ENCODE data around the gene ADSS2.
"Not testable (repeated sequence)": the region's sequence is repeated elsewhere in the genome, so short reads cannot be mapped to it uniquely, and the experiment has no call there.

ADSS2 gene

DNA sequence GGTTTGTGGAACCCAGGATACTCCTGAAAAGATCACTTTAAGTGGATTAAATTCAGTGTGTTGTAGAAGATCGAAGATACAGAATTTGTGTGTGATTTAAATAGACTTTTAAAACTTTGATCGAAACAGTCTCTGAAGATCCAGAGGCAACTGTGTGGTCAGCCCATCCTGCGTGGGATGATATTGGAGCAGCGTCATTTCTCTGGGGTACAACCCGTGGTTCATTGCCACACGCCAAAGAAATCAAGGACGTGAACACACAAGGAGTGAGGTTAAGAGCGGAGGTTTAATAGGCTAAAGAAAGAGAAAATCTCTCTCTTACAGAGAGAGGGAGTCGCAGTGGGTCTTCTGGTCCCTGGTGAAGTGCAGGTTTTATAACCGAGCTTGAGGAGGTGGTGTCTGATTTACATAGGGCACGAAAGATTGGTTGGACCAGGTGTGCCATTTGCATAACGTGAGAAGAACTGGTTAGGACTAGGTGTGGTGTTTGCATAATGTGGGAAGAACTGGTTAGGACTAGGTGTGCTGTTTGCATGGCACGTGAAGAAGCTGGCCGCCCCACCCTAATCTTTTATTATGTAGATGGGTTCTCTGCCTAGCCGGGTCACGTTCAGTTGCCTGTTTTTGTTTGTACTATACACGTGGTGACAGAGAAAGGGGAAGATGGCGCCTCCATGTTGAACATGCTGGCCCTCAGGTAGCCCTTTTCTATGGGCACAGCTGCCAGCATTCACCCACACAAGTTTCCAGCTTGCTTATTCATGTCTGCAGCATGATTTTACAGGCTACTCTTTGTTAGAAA lies 82.3 kb downstream of the ADSS2 start:
- H3K4me1 ChIP-seq (ENCODE audit: control insufficient read depth in 5 of 5, insufficient read depth in 5 of 5, low read length in 5 of 5), result no peaks in the 10 kb centered on the region

DNA sequence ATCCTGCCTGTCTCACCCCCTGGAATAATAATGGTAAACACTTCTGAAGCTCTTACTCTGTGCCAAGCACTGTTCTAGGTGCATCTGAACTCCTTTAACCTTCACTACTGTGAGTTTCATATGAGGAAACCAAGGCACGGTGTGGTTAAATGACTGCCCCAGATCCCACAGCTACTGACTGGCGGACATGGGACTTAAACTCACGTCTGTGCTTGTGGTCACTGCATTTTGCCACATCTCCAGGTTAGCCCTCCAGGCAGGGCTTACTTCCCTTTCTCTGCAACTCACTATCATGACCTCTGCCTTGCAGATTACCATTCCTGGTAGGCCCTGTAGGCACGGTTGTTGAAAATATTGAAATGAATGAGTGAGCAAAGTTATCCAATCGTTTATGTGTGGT lies 83.4 kb downstream of the ADSS2 start:
- no peak overlapping the region for H3K9ac ChIP-seq (ENCODE audit: low read length in 5 of 5)
- no peaks in the 10 kb centered on the region for H3K36me3 ChIP-seq (ENCODE audit: control insufficient read depth in 5 of 5, insufficient read depth in 5 of 5, low read length in 5 of 5)
- no peaks in the 10 kb centered on the region for H3K9me3 ChIP-seq (ENCODE audit: control insufficient read depth in 5 of 5, low read length in 5 of 5)
- no peaks in the 10 kb centered on the region for H3K27me3 ChIP-seq (ENCODE audit: control insufficient read depth in 5 of 5, insufficient read depth in 4 of 5, low read length in 5 of 5)
- H3K4me1 ChIP-seq (ENCODE audit: control insufficient read depth in 5 of 5, insufficient read depth in 5 of 5, low read length in 5 of 5), result no peaks in the 10 kb centered on the region
- no peak overlapping the region for H3K4me3 ChIP-seq (ENCODE audit: low read depth in 1 of 5, low read length in 5 of 5)
- H3K27ac ChIP-seq (ENCODE audit: low read depth, low read length), result no peak overlapping the region

More for the DNA sequence above, 82.3 kb downstream of the ADSS2 start:
- H3K27ac ChIP-seq (ENCODE audit: low read depth, low read length), result no peak overlapping the region
- H3K9ac ChIP-seq (ENCODE audit: low read length in 5 of 5), result no peak overlapping the region
- H3K4me3 ChIP-seq (ENCODE audit: low read depth in 1 of 5, low read length in 5 of 5), result no peak overlapping the region
- H3K27me3 ChIP-seq (ENCODE audit: control insufficient read depth in 5 of 5, insufficient read depth in 4 of 5, low read length in 5 of 5), result no peaks in the 10 kb centered on the region
- no peaks in the 10 kb centered on the region for H3K9me3 ChIP-seq (ENCODE audit: control insufficient read depth in 5 of 5, low read length in 5 of 5)
- no peaks in the 10 kb centered on the region for H3K36me3 ChIP-seq (ENCODE audit: control insufficient read depth in 5 of 5, insufficient read depth in 5 of 5, low read length in 5 of 5)

DNA sequence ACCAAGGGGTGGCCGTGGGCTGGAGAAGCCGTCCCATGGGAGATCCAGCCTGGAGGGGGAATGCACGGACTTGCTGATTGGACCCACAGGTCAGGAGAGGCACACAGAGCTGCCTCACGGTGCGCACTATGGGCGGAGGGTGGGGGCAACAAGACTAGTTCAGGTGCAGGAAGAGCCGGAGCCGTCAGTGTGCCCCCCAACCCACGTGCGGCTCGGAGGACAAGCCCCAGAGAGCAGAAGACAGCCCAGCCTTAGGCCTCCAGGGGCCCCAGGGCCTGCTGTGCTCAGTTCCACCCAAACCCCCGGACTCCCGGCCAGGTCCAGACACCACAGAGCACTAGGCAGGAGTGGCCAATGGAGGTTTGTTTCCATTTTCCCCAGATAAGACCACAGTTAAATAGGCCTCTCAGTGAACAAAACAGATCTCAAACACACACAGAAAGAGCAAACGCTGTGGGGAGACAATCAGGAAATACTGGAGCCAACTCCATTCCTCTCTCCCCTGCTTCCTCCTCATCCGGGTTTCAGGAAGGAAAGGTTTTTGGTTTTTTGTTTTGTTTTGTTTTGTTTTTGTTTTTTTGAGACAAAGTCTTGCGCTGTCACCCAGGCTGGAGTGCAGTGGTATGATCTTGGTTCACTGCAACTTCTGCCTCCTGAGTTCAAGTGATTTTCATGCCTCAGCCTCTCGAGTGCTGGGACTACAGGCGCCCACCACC lies 84.2 kb downstream of the ADSS2 start:
- H3K4me3 ChIP-seq (ENCODE audit: low read depth in 1 of 5, low read length in 5 of 5), result no peak overlapping the region
- H3K27me3 ChIP-seq (ENCODE audit: control insufficient read depth in 5 of 5, insufficient read depth in 4 of 5, low read length in 5 of 5), result no peaks in the 10 kb centered on the region
- no peaks in the 10 kb centered on the region for H3K4me1 ChIP-seq (ENCODE audit: control insufficient read depth in 5 of 5, insufficient read depth in 5 of 5, low read length in 5 of 5)
- H3K27ac ChIP-seq (ENCODE audit: low read depth, low read length), result no peak overlapping the region
- H3K36me3 ChIP-seq (ENCODE audit: control insufficient read depth in 5 of 5, insufficient read depth in 5 of 5, low read length in 5 of 5), result no peaks in the 10 kb centered on the region
- H3K9me3 ChIP-seq (ENCODE audit: control insufficient read depth in 5 of 5, low read length in 5 of 5), result no peaks in the 10 kb centered on the region
- H3K9ac ChIP-seq (ENCODE audit: low read length in 5 of 5), result no peak overlapping the region

DNA sequence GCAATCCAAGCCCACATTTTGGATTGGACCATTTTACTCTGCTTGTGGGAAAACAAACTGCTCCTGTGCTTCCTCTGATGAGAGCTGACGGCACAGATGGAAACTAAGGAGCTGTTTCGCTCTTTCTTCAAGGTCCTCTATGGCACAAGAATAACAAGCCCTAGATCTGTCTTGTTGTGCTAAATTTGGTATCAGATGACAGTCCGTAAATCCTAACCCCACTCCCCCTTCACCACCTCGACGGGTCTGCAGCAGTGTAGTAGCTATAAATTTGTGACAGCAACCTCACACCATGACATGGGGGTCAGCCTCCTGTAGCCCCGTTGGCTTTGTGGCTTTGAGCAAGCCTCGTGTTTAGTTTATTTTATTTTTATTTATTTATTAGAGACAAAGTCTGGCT lies 85.9 kb downstream of the ADSS2 start:
- Histone ChIP-seq H3K27me3 (ENCODE audit: control insufficient read depth in 5 of 5, insufficient read depth in 4 of 5, low read length in 5 of 5) (no peaks in the 10 kb centered on the region), H3K36me3 (ENCODE audit: control insufficient read depth in 5 of 5, insufficient read depth in 5 of 5, low read length in 5 of 5) (no peaks in the 10 kb centered on the region), H3K9me3 (ENCODE audit: control insufficient read depth in 5 of 5, low read length in 5 of 5) (no peaks in the 10 kb centered on the region), H3K4me3 (ENCODE audit: low read depth in 1 of 5, low read length in 5 of 5) (no peak overlapping the region), H3K4me1 (ENCODE audit: control insufficient read depth in 5 of 5, insufficient read depth in 5 of 5, low read length in 5 of 5) (peaks cover 0 to 2% (median 0%) of the 10 kb centered on the region in 5 donors), H3K9ac (ENCODE audit: low read length in 5 of 5) (no peak overlapping the region), H3K27ac (ENCODE audit: low read depth, low read length) (no peak overlapping the region)

DNA sequence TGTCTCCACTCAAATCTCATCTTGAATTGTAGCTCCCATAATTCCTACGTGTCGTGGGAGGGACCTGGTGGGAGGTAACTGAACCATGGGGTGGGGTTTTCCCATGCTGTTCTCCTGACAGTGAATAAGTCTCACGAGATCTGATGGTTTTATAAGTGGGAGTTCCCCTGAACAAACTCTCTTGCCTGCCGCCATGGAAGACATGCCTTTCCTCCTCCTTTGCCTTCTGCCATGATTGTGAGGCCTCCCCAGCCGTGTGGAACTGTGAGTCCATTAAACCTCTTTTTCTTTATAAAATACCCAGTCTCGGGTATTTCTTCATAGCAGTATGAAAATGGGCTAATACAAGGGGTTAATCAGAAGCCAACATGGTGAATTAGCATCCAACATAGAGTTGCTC lies 86.4 kb downstream of the ADSS2 start:
- not testable (repeated sequence) for H3K27ac ChIP-seq (ENCODE audit: low read depth, low read length); H3K9me3 ChIP-seq (ENCODE audit: control insufficient read depth in 5 of 5, low read length in 5 of 5); H3K4me1 ChIP-seq (ENCODE audit: control insufficient read depth in 5 of 5, insufficient read depth in 5 of 5, low read length in 5 of 5); H3K4me3 ChIP-seq (ENCODE audit: low read depth in 1 of 5, low read length in 5 of 5); H3K9ac ChIP-seq (ENCODE audit: low read length in 5 of 5); H3K36me3 ChIP-seq (ENCODE audit: control insufficient read depth in 5 of 5, insufficient read depth in 5 of 5, low read length in 5 of 5); H3K27me3 ChIP-seq (ENCODE audit: control insufficient read depth in 5 of 5, insufficient read depth in 4 of 5, low read length in 5 of 5)

DNA sequence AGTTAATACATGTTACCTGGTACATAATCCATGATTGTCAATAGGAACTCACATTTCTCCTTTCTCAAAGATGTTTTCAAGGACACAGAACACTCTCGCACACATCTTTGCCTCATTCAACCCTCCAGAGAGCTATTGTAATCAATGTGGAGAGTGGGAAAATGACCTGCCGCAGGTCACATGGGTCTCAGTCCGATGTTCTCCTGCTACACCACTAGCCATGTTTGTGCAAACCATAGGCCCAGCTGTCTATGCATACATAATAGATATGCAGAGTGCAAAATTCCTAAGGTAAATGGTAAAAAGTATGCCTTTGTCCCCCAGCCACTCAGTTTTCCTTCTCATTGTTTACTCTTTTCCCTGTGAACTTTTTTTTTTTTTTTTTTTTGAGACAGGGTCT lies 89.2 kb downstream of the ADSS2 start:
- no peaks in the 10 kb centered on the region for H3K27me3 ChIP-seq (ENCODE audit: control insufficient read depth in 5 of 5, insufficient read depth in 4 of 5, low read length in 5 of 5)
- no peaks in the 10 kb centered on the region for H3K9me3 ChIP-seq (ENCODE audit: control insufficient read depth in 5 of 5, low read length in 5 of 5)
- H3K9ac ChIP-seq (ENCODE audit: low read length in 5 of 5), result no peak overlapping the region
- peaks cover 0 to 2% (median 0%) of the 10 kb centered on the region in 5 donors for H3K4me1 ChIP-seq (ENCODE audit: control insufficient read depth in 5 of 5, insufficient read depth in 5 of 5, low read length in 5 of 5)
- no peak overlapping the region for H3K4me3 ChIP-seq (ENCODE audit: low read depth in 1 of 5, low read length in 5 of 5)
- no peaks in the 10 kb centered on the region for H3K36me3 ChIP-seq (ENCODE audit: control insufficient read depth in 5 of 5, insufficient read depth in 5 of 5, low read length in 5 of 5)
- H3K27ac ChIP-seq (ENCODE audit: low read depth, low read length), result no peak overlapping the region

DNA sequence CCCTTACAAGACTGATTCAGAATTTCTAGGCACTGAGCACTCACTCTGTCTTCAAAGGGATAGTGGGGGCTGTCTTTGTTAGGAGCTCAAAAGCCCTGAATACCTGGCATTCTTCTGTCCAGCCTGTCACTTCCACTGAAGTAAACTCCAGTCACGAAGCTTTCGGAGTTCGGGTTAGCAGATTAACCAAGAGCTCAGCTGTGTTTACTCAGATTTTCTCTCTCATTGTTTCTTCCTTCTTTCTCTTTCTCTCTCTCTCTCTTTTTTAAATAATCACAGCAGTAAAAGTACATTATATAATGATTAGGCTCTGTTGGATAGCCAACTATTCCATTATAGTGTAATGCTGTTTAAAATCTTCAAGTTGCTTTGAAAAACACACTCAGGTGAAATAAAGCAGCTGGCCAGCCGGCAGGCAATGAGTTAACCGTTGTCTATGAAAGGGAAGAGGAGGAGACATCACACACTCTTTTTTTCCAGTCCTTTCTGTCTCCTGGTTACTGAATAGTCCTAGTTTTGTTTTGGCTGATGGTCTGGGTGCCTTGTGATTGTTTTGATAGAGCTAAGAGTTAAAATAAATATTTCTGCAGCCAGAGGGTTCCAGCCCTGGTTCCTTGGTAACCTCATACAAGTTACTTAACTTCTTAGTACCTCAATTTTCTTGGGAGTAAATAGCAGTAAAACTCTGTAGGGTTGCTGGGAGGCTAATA lies 89.8 kb downstream of the ADSS2 start:
- Histone ChIP-seq H3K27me3 (ENCODE audit: control insufficient read depth in 5 of 5, insufficient read depth in 4 of 5, low read length in 5 of 5) (no peaks in the 10 kb centered on the region), H3K9me3 (ENCODE audit: control insufficient read depth in 5 of 5, low read length in 5 of 5) (no peaks in the 10 kb centered on the region), H3K4me1 (ENCODE audit: control insufficient read depth in 5 of 5, insufficient read depth in 5 of 5, low read length in 5 of 5) (peaks cover 0 to 2% (median 0%) of the 10 kb centered on the region in 5 donors), H3K4me3 (ENCODE audit: low read depth in 1 of 5, low read length in 5 of 5) (no peak overlapping the region), H3K9ac (ENCODE audit: low read length in 5 of 5) (no peak overlapping the region), H3K27ac (ENCODE audit: low read depth, low read length) (peak overlapping the region; percentile 2), H3K36me3 (ENCODE audit: control insufficient read depth in 5 of 5, insufficient read depth in 5 of 5, low read length in 5 of 5) (no peaks in the 10 kb centered on the region)

Data from subcutaneous abdominal adipose tissue (tissue), 5 donors.